Measurements from ENCODE around the gene MFN1. TPM values are rescaled to one million over a fixed set of nuclear protein-coding genes. Genes with fewer than 3 reads are reported as not detected.

MFN1 gene
- total RNA-seq, 1 experiment from 2014 or later = 45.2 TPM

DNA sequence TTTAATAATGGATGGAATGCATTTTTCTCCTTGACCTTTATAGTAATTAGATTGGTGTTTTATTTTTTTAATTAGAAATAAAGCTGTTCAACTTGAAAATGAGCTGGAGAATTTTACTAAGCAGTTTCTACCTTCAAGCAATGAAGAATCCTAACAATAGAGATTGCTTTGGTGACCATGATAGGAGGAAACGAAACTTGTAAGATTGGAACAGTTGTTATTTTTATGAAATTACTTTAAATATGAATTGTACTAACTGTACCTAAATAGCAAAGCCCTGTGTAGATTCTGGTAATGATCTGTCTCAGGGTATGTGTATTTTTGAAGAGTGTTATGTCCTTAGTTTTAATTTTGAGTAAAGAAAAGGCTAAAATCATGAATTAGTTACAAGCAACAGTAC, 44.4 kb downstream of the MFN1 start:
- H2AK5ac ChIP-seq (ENCODE audit: insufficient read length, low read length) = no peak overlapping the region
- Mint-ChIP-seq H3K27ac (no peak overlapping the region; a peak in 1 of 7 replicates), H3K27me3 (ENCODE audit: low read depth) (no peaks in the 10 kb centered on the region), H3K36me3 (ENCODE audit: insufficient read depth in 1 of 3, low read depth in 3 of 3) (peaks cover 2 to 34% (median 23%) of the 10 kb centered on the region in 3 experiments; a peak in 5 of 7 replicates), H3K9me3 (no peaks in the 10 kb centered on the region), H3K4me1 (no peaks in the 10 kb centered on the region), H3K4me3 (no peak overlapping the region)
- H3K9ac ChIP-seq (ENCODE audit: extremely low read depth, insufficient read length, low read length) = no peak overlapping the region
- H3K18ac ChIP-seq (ENCODE audit: insufficient read length, low read depth, low read length) = no peak overlapping the region
- H3K27ac ChIP-seq (ENCODE audit: insufficient read length, low read depth, low read length) = no peak overlapping the region
- H2BK120ac ChIP-seq (ENCODE audit: low read depth, low read length, poor library complexity, severe bottlenecking) = no peak overlapping the region
- no peak overlapping the region for H3K14ac ChIP-seq (ENCODE audit: insufficient read depth, low read length)
- no peak overlapping the region for H4K91ac ChIP-seq (ENCODE audit: insufficient read length, low read depth, low read length)
- no peak for DNase-seq
- no peaks in the 10 kb centered on the region for H4K20me1 ChIP-seq (ENCODE audit: control insufficient read depth, insufficient read depth, insufficient read length)
- H3K4me2 ChIP-seq (ENCODE audit: insufficient read depth, insufficient read length, low read length) = no peak overlapping the region
- H2BK20ac ChIP-seq (ENCODE audit: low read depth, low read length, poor library complexity, severe bottlenecking) = no peak overlapping the region
- no peaks in the 10 kb centered on the region for H3K79me2 ChIP-seq (ENCODE audit: insufficient read depth, low read length)
- TF ChIP-seq, protein P1, sequence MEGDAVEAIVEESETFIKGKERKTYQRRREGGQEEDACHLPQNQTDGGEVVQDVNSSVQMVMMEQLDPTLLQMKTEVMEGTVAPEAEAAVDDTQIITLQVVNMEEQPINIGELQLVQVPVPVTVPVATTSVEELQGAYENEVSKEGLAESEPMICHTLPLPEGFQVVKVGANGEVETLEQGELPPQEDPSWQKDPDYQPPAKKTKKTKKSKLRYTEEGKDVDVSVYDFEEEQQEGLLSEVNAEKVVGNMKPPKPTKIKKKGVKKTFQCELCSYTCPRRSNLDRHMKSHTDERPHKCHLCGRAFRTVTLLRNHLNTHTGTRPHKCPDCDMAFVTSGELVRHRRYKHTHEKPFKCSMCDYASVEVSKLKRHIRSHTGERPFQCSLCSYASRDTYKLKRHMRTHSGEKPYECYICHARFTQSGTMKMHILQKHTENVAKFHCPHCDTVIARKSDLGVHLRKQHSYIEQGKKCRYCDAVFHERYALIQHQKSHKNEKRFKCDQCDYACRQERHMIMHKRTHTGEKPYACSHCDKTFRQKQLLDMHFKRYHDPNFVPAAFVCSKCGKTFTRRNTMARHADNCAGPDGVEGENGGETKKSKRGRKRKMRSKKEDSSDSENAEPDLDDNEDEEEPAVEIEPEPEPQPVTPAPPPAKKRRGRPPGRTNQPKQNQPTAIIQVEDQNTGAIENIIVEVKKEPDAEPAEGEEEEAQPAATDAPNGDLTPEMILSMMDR (conservative IDR thresholded peaks at IDR 0.05) = no peak
- H3K56ac ChIP-seq (ENCODE audit: insufficient read length, low read depth, low read length) = no peak overlapping the region
- H2AFZ ChIP-seq (ENCODE audit: low read length) = no peak overlapping the region
- H2BK15ac ChIP-seq (ENCODE audit: low read depth, low read length) = no peak overlapping the region
- H3K4ac ChIP-seq (ENCODE audit: low read depth, low read length) = no peak overlapping the region
- no peaks in the 10 kb centered on the region for H3K4me1 ChIP-seq (ENCODE audit: insufficient read depth, low read length)
- no CpG with 5 or more reads among the region's 1 CpG for WGBS (ENCODE audit: extremely low coverage, insufficient read length, low lambda C conversion rate)
- no peak overlapping the region for H2BK12ac ChIP-seq (ENCODE audit: insufficient read length, low read depth, low read length)
- H3K9me3 ChIP-seq (ENCODE audit: control insufficient read depth, low read depth, low read length) = no peaks in the 10 kb centered on the region
- no peaks in the 10 kb centered on the region for H3K27me3 ChIP-seq (ENCODE audit: insufficient read depth, low read length)
- H2BK5ac ChIP-seq (ENCODE audit: insufficient read length, low read length) = no peak overlapping the region
- no peak overlapping the region for H3T11ph ChIP-seq (ENCODE audit: low read length)
- H4K8ac ChIP-seq (replicated peaks; ENCODE audit: insufficient read length, low read depth, low read length) = no peak overlapping the region
- no peak overlapping the region for H4K5ac ChIP-seq (ENCODE audit: insufficient read length, low read depth, low read length)
- no peak overlapping the region for H3K23ac ChIP-seq (ENCODE audit: insufficient read length, low read depth, low read length)
- H3K23me2 ChIP-seq (ENCODE audit: insufficient read length, low read depth, low read length, poor library complexity, severe bottlenecking) = no peaks in the 10 kb centered on the region
- no peaks in the 10 kb centered on the region for H3K79me1 ChIP-seq (ENCODE audit: insufficient read depth, low read depth, low read length, poor library complexity, severe bottlenecking)
